ENCODE measurements around the gene S1PR4. TPM values are rescaled to one million over a fixed set of nuclear protein-coding genes. Genes with fewer than 3 reads are reported as not detected.

The S1PR4 gene
- not detected in 2 replicates for total RNA-seq

GRCh38 chr19:3178377-3178972, at the start of gene S1PR4:
TSS of gene S1PR4 (plus strand) at chr19:3178769. CDS start at chr19:3178793, 24 bp downstream.

GRCh38 chr19:3135961-3136683, 42.4 kb upstream of the S1PR4 start, which contains the start of gene GNA15:
TSS of gene GNA15 (plus strand) at chr19:3136033. CDS start at chr19:3136451, 418 bp downstream.

GRCh38 chr19:3185461-3186159, 7.0 kb downstream of the S1PR4 start, which contains the start of gene NCLN:
TSS of gene NCLN (plus strand) at chr19:3185930. CDS start at chr19:3186031, 101 bp downstream.

GRCh38 chr19:3224346-3225168, 46.0 kb downstream of the S1PR4 start, which contains the start of gene CELF5:
TSS of gene CELF5 (plus strand) at chr19:3224661. CDS start at chr19:3224740, 79 bp downstream.

Other genes with a start within 250 kb of the S1PR4 start
- 2.6 and 4.9 TPM in 2 replicates for gene ZNF77, start 233.8 kb upstream of the S1PR4 start, total RNA-seq
- gene TLE6, start 201.2 kb upstream of the S1PR4 start, total RNA-seq = 1.2 and 8.9 TPM in 2 replicates
- 3.9 and 29.4 TPM in 2 replicates for gene TLE2, start 149.5 kb upstream of the S1PR4 start, total RNA-seq
- gene TLE5, start 116.3 kb upstream of the S1PR4 start, total RNA-seq = 391 and 417 TPM in 2 replicates
- 48.5 and 66.3 TPM in 2 replicates for gene GNA11, start 84.4 kb upstream of the S1PR4 start, total RNA-seq
- gene GNA15, start 42.7 kb upstream of the S1PR4 start, total RNA-seq = 3.4 TPM in 1 of 2 replicates, not detected in the other
- gene NCLN, start 7.2 kb downstream of the S1PR4 start, total RNA-seq = 56.9 and 90.5 TPM in 2 replicates
- gene CELF5, start 45.9 kb downstream of the S1PR4 start, total RNA-seq = not detected in 2 replicates
- 50.4 and 127 TPM in 2 replicates for gene NFIC, start 187.8 kb downstream of the S1PR4 start, total RNA-seq